PFSK-1 (cell line): ENCODE results near the gene TTC28.

Experiments
- FOXP2 ChIP-seq: optimal IDR thresholded peaks from 2 replicates; pipeline ENCODE3; 2011; ENCODE audit warnings: borderline replicate concordance, control low read depth, inconsistent platforms; ENCODE audit not compliant: insufficient read depth; ENCODE audit errors: extremely low read length, extremely low read depth
- POLR2AphosphoS5 ChIP-seq: IDR thresholded peaks from 2 replicates; pipeline ENCODE4 v1.6.1; 2012; ENCODE audit warnings: low read depth, mild to moderate bottlenecking, control low read depth, low read length, moderate library complexity
- REST ChIP-seq, 2 experiments: IDR thresholded peaks; 2 replicates each; pipeline versions ENCODE4 v1.6.1 to v1.8.0; 2011 to 2012; ENCODE audit warnings: low read depth in 2 of 2, low read length in 2 of 2, control low read depth in 1 of 2, inconsistent platforms in 1 of 2, mild to moderate bottlenecking in 1 of 2, moderate library complexity in 1 of 2; ENCODE audit not compliant: insufficient read depth in 1 of 2
- SIN3A ChIP-seq: IDR thresholded peaks from 2 replicates; pipeline ENCODE4 v1.6.1; 2012; ENCODE audit warnings: mild to moderate bottlenecking, low read length, moderate library complexity, borderline replicate concordance; ENCODE audit not compliant: insufficient read depth
- TAF1 ChIP-seq: IDR thresholded peaks from 2 replicates; pipeline ENCODE4 v1.6.1; 2012; ENCODE audit warnings: low read length, control low read depth, borderline replicate concordance; ENCODE audit not compliant: insufficient read depth

DNA sequence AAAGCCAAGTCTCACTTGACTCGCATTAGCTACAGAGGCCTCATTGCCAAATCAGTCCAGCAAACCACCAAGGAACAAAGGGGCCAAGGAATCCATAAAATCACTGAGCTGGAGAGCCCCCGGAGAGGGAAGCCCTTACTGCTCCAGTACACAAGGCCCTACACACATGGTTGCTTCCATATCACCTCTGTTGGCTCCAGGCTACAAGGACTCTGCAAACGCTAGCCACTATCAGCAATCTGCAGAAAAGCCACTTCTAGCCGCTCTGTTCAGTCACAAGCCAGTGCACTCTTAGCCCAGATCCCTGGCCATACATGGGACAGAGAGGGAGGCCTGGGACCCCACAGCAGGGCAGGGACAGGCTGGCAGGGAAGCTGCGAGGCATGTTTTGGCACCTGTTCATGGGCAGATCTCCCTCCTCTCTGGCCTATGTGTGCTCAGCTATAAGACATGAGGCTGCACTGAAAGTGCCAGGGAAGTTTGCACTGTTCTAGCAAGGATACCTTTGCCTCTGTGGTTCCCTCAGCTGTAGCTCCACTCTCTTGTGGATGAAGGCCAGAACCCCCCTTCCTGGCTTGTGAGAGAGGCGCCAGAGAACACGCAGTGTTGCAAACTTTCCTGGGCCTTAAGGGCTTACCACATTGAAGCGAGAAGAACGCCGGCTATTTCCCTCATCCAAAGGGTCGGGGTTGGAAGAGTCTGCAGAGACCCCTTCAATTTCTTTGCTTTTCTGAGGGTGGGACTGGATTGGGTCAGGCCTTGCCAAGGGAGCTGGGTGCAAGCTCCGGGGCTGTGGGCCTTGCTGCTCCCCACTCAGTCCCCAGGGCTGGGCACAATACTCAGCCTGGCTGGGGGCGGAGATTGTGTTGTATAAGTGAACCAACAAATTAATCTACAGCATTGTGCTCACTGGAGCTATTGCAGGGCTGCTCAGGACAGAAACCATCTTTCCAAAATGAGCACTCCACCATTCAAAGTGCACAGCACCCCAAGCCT, 651.9 kb downstream of the TTC28 start:
- TF ChIP-seq SIN3A: no peak
- no peak for TF ChIP-seq REST (IDR thresholded peaks at IDR 0.05; ENCODE audit: insufficient read depth in 1 of 2, low read depth in 2 of 2, low read length in 2 of 2)
- no peak for TF ChIP-seq POLR2AphosphoS5
- no peak for TF ChIP-seq TAF1
- TF ChIP-seq FOXP2: no peak
